ENCODE measurements around the gene KCNMA1.

Gene KCNMA1

DNA sequence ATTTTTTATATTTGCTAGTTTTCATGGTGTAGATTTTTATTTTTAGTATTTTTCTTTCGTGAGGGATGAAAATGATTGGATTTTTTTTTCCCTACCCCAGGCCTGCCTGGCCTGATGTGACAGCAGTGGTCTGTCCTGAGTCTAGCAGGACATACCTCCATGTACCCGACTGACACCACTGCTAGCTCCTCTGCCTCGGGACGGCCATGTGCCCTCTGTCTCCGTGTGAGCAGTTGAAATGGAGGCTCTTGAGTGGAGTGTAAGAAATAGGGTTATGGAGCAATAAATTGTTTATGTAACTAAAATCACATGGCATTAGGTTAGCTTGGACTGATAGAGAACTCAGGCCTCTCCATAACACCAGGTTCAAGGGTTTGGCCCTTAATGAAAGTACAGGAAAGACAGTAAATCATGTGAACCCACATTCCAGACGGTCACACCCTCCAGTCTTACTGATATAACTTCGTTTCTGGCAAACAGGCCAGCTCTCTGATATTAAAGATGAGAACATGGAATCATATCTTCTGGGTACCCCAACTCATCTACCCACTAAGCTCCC is 734.1 kb downstream of the KCNMA1 start:
- no peaks in the 10 kb centered on the region for H3K36me3 ChIP-seq (ENCODE audit: insufficient read depth)
- no peak overlapping the region for H3K27ac ChIP-seq
- TF ChIP-seq, protein P1, sequence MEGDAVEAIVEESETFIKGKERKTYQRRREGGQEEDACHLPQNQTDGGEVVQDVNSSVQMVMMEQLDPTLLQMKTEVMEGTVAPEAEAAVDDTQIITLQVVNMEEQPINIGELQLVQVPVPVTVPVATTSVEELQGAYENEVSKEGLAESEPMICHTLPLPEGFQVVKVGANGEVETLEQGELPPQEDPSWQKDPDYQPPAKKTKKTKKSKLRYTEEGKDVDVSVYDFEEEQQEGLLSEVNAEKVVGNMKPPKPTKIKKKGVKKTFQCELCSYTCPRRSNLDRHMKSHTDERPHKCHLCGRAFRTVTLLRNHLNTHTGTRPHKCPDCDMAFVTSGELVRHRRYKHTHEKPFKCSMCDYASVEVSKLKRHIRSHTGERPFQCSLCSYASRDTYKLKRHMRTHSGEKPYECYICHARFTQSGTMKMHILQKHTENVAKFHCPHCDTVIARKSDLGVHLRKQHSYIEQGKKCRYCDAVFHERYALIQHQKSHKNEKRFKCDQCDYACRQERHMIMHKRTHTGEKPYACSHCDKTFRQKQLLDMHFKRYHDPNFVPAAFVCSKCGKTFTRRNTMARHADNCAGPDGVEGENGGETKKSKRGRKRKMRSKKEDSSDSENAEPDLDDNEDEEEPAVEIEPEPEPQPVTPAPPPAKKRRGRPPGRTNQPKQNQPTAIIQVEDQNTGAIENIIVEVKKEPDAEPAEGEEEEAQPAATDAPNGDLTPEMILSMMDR (conservative IDR thresholded peaks at IDR 0.05; ENCODE audit: low read depth, low read length), result no peak
- H3K4me1 ChIP-seq (ENCODE audit: low read depth, poor library complexity, severe bottlenecking), result no peaks in the 10 kb centered on the region
- H3K9ac ChIP-seq, result no peak overlapping the region
- H2AFZ ChIP-seq (ENCODE audit: low read depth), result no peak overlapping the region
- no peak overlapping the region for H3K4me3 ChIP-seq (IDR thresholded peaks at IDR 0.05; ENCODE audit: insufficient read depth, low read depth, low read length)
- H4K20me1 ChIP-seq (ENCODE audit: insufficient read depth), result no peaks in the 10 kb centered on the region
- no peak overlapping the region for H3K4me2 ChIP-seq
- no peaks in the 10 kb centered on the region for H3K27me3 ChIP-seq (ENCODE audit: insufficient read depth, low read depth)
- no peaks in the 10 kb centered on the region for H3K79me2 ChIP-seq (ENCODE audit: insufficient read depth, low read depth)

DNA sequence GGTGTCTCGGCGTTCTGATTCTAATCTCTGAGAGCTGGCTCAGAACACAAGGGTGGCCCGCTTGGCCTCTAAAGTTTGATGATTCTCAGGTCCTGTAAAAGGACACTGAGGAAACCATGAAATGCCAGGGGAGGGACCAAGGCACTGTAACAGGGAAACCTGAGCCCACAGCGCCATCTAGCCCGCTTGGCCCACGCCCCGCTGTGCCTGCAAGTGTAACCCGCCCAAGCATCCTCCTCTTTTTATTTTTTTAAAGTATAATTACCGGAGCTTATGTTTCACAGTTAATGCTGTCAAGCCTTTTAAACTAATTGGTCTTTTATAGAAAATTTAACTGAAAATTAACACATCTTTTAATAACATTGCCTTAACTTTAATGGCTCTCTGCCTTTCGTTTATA is 734.7 kb downstream of the KCNMA1 start:
- Histone ChIP-seq H3K27ac (no peak overlapping the region), H3K79me2 (ENCODE audit: insufficient read depth, low read depth) (no peaks in the 10 kb centered on the region)

GRCh38 chr10:76901701-76902100 is 735.9 kb downstream of the KCNMA1 start:
- H3K4me1 ChIP-seq (ENCODE audit: low read depth, poor library complexity, severe bottlenecking), result no peaks in the 10 kb centered on the region

More for the DNA sequence above, 734.7 kb downstream of the KCNMA1 start:
- Histone ChIP-seq H4K20me1 (ENCODE audit: insufficient read depth) (no peaks in the 10 kb centered on the region), H3K4me3 (IDR thresholded peaks at IDR 0.05; ENCODE audit: insufficient read depth, low read depth, low read length) (no peak overlapping the region), H3K4me1 (ENCODE audit: low read depth, poor library complexity, severe bottlenecking) (no peaks in the 10 kb centered on the region), H3K9ac (no peak overlapping the region), H3K36me3 (ENCODE audit: insufficient read depth) (no peaks in the 10 kb centered on the region), H3K27me3 (ENCODE audit: insufficient read depth, low read depth) (no peaks in the 10 kb centered on the region), H3K4me2 (no peak overlapping the region), H2AFZ (ENCODE audit: low read depth) (no peak overlapping the region)
- TF ChIP-seq, protein P1 (conservative IDR thresholded peaks at IDR 0.05; ENCODE audit: low read depth, low read length), result no peak

DNA sequence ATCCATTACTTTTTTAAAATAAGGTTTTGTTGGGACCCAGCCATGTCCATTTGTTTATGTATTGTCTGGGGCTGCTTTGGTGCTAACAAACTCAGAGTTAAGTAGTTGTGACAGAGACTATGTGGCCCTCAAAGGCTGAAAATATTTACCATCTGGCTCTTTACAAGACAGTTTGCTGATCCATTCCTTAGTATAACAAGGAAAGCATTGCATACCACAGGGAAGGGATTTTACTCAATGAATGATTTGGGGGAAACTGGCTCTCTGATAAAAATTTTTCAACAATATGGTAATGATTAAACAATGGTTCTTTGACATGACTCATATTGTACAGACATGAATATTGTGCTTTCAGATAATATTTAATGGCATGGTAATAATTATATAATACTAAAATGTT is 738.1 kb downstream of the KCNMA1 start:
- TF ChIP-seq, protein P1 (conservative IDR thresholded peaks at IDR 0.05; ENCODE audit: low read depth, low read length), result no peak

More at GRCh38 chr10:76901701-76902100, 735.9 kb downstream of the KCNMA1 start:
- Histone ChIP-seq H4K20me1 (ENCODE audit: insufficient read depth) (no peaks in the 10 kb centered on the region), H3K27me3 (ENCODE audit: insufficient read depth, low read depth) (no peaks in the 10 kb centered on the region), H3K79me2 (ENCODE audit: insufficient read depth, low read depth) (no peaks in the 10 kb centered on the region), H2AFZ (ENCODE audit: low read depth) (no peak overlapping the region), H3K9ac (no peak overlapping the region), H3K4me2 (no peak overlapping the region), H3K4me3 (IDR thresholded peaks at IDR 0.05; ENCODE audit: insufficient read depth, low read depth, low read length) (no peak overlapping the region), H3K27ac (no peak overlapping the region), H3K36me3 (ENCODE audit: insufficient read depth) (no peaks in the 10 kb centered on the region)
- TF ChIP-seq, protein P1 (conservative IDR thresholded peaks at IDR 0.05; ENCODE audit: low read depth, low read length), result no peak

More for the DNA sequence above, 738.1 kb downstream of the KCNMA1 start:
- Histone ChIP-seq H3K4me3 (IDR thresholded peaks at IDR 0.05; ENCODE audit: insufficient read depth, low read depth, low read length) (no peak overlapping the region), H3K9ac (no peak overlapping the region), H3K27me3 (ENCODE audit: insufficient read depth, low read depth) (no peaks in the 10 kb centered on the region), H2AFZ (ENCODE audit: low read depth) (no peak overlapping the region), H3K4me1 (ENCODE audit: low read depth, poor library complexity, severe bottlenecking) (no peaks in the 10 kb centered on the region), H3K79me2 (ENCODE audit: insufficient read depth, low read depth) (no peaks in the 10 kb centered on the region), H3K36me3 (ENCODE audit: insufficient read depth) (no peaks in the 10 kb centered on the region), H3K27ac (no peak overlapping the region), H3K4me2 (no peak overlapping the region), H4K20me1 (ENCODE audit: insufficient read depth) (no peaks in the 10 kb centered on the region)

All from KMS-11 (cell line).